ENCODE measurements around the gene VAV2. TPM values are rescaled to one million over a fixed set of nuclear protein-coding genes. Genes with fewer than 3 reads are reported as not detected.
A peak's percentile ranks its signal among the peaks of the same experiment; 100 is the strongest.

The VAV2 gene
- polyA plus RNA-seq, 1 of the 3 experiments (the other 2 are of a cell fraction): 14.9 TPM

- H3K79me2 ChIP-seq (ENCODE audit: insufficient read depth): peaks cover 71% of the 10 kb centered on the region; the same call in 1 of the 2 replicates
- no peaks in the 10 kb centered on the region for H3K9me3 ChIP-seq
- H3K27ac ChIP-seq (ENCODE audit: low read depth in 2 of 2, low read length in 1 of 2): peak overlapping the region; percentile 47 to 85; a peak in 3 of 4 replicates
- no peaks in the 10 kb centered on the region for H3F3A ChIP-seq (replicated peaks; ENCODE audit: insufficient read depth)
- 0 out of 2 replicates have a peak overlapping the region, but pooled peaks have one; percentile 20 for H3K9ac ChIP-seq
- H3K27me3 ChIP-seq (ENCODE audit: insufficient read depth): no peaks in the 10 kb centered on the region
- H3K4me3 ChIP-seq (ENCODE audit: low read depth in 2 of 2, low read length in 1 of 2): no peak overlapping the region
- H3K4me1 ChIP-seq (ENCODE audit: control insufficient read depth in 1 of 2, insufficient read depth in 2 of 2, low read depth in 1 of 2, low read length in 1 of 2): peaks cover 0 to 57% of the 10 kb centered on the region in 2 experiments; a peak in 1 of 4 replicates
- peaks cover 6% of the 10 kb centered on the region; the same call in 1 of the 2 replicates for H4K20me1 ChIP-seq (ENCODE audit: insufficient read depth)
- H2AFZ ChIP-seq (ENCODE audit: low read depth): no peak overlapping the region
- H3K36me3 ChIP-seq (replicated peaks in 1 of 2; ENCODE audit: control insufficient read depth in 1 of 2, insufficient read depth in 2 of 2, low read length in 1 of 2): no peaks in the 10 kb centered on the region
- WGBS (ENCODE audit: low lambda C conversion rate): 89% methylated on average over 19 of the region's 23 CpGs
- H3K9me2 ChIP-seq: no peaks in the 10 kb centered on the region
- peak; percentile 63 for DNase-seq
- TF ChIP-seq, protein P1, sequence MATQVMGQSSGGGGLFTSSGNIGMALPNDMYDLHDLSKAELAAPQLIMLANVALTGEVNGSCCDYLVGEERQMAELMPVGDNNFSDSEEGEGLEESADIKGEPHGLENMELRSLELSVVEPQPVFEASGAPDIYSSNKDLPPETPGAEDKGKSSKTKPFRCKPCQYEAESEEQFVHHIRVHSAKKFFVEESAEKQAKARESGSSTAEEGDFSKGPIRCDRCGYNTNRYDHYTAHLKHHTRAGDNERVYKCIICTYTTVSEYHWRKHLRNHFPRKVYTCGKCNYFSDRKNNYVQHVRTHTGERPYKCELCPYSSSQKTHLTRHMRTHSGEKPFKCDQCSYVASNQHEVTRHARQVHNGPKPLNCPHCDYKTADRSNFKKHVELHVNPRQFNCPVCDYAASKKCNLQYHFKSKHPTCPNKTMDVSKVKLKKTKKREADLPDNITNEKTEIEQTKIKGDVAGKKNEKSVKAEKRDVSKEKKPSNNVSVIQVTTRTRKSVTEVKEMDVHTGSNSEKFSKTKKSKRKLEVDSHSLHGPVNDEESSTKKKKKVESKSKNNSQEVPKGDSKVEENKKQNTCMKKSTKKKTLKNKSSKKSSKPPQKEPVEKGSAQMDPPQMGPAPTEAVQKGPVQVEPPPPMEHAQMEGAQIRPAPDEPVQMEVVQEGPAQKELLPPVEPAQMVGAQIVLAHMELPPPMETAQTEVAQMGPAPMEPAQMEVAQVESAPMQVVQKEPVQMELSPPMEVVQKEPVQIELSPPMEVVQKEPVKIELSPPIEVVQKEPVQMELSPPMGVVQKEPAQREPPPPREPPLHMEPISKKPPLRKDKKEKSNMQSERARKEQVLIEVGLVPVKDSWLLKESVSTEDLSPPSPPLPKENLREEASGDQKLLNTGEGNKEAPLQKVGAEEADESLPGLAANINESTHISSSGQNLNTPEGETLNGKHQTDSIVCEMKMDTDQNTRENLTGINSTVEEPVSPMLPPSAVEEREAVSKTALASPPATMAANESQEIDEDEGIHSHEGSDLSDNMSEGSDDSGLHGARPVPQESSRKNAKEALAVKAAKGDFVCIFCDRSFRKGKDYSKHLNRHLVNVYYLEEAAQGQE (IDR thresholded peaks at IDR 0.05; ENCODE audit: low read depth, low read length): no peak
- ChIA-PET CTCF (interaction anchor here (0.8 to 2.2 kb wide), 11 partner anchors 10 to 149 kb away, joined by 3 to 9 read pairs (median 4); no protein-coding TSS in a partner anchor), POLR2A (interaction anchor here (1.1 to 1.2 kb wide), 2 partner anchors 25 to 30 kb away, joined by 3 to 4 read pairs; no protein-coding TSS in a partner anchor)
- 0 out of 2 replicates have a peak overlapping the region, but pooled peaks have one; percentile 33 for H3K4me2 ChIP-seq
Measured at GRCh38 chr9:133844881-133845410, 147.2 kb downstream of the VAV2 start.

GRCh38 chr9:133844398-133844784 lies 147.7 kb downstream of the VAV2 start:
- peak overlapping the region in 1 of 2 experiments; percentile 85; a peak in 2 of 4 replicates for H3K27ac ChIP-seq (ENCODE audit: low read depth in 2 of 2, low read length in 1 of 2)
- no peak for DNase-seq
- H3K36me3 ChIP-seq (replicated peaks in 1 of 2; ENCODE audit: control insufficient read depth in 1 of 2, insufficient read depth in 2 of 2, low read length in 1 of 2): no peaks in the 10 kb centered on the region
- H3K9me2 ChIP-seq: no peaks in the 10 kb centered on the region
- 0 out of 2 replicates have a peak, but pooled peaks cover 7% of the 10 kb centered on the region for H4K20me1 ChIP-seq (ENCODE audit: insufficient read depth)
- H3K9ac ChIP-seq: no peak overlapping the region
- 100% methylated on average over 1 of the region's 7 CpGs for WGBS (ENCODE audit: low lambda C conversion rate)
- H3K4me2 ChIP-seq: no peak overlapping the region
- H2AFZ ChIP-seq (ENCODE audit: low read depth): no peak overlapping the region
- ChIA-PET CTCF (interaction anchor here (0.8 to 2.2 kb wide), 9 partner anchors 9 to 149 kb away, joined by 3 to 9 read pairs (median 5); no protein-coding TSS in a partner anchor), POLR2A (interaction anchor here (1.1 kb wide), 1 partner anchor 31 kb away, joined by 4 read pairs; no protein-coding TSS in a partner anchor)
- H3K27me3 ChIP-seq (ENCODE audit: insufficient read depth): no peaks in the 10 kb centered on the region
- no peaks in the 10 kb centered on the region for H3K9me3 ChIP-seq
- H3F3A ChIP-seq (replicated peaks; ENCODE audit: insufficient read depth): no peaks in the 10 kb centered on the region
- H3K4me1 ChIP-seq (ENCODE audit: control insufficient read depth in 1 of 2, insufficient read depth in 2 of 2, low read depth in 1 of 2, low read length in 1 of 2): peaks cover 0 to 60% of the 10 kb centered on the region in 2 experiments; a peak in 1 of 4 replicates
- no peak overlapping the region for H3K4me3 ChIP-seq (ENCODE audit: low read depth in 2 of 2, low read length in 1 of 2)
- H3K79me2 ChIP-seq (ENCODE audit: insufficient read depth): peaks cover 69% of the 10 kb centered on the region; the same call in 1 of the 2 replicates
- TF ChIP-seq CHD2 (IDR thresholded peaks at IDR 0.05; ENCODE audit: low read length, partially characterized antibody) (no peak), RAD21 (IDR thresholded peaks at IDR 0.05; ENCODE audit: low read length) (no peak), NFIC (IDR thresholded peaks at IDR 0.05; ENCODE audit: borderline replicate concordance) (no peak), MEF2A (IDR thresholded peaks at IDR 0.05; ENCODE audit: borderline replicate concordance, low read depth) (no peak), GATA2 (CRISPR knock-in tag; IDR thresholded peaks at IDR 0.05) (no peak), GABPA (IDR thresholded peaks at IDR 0.05; ENCODE audit: low read depth) (no peak), SIN3A (IDR thresholded peaks at IDR 0.05; ENCODE audit: borderline replicate concordance, low read depth, low read length) (no peak), ELF1 (IDR thresholded peaks at IDR 0.05) (no peak)
- TF ChIP-seq, protein P1 (IDR thresholded peaks at IDR 0.05; ENCODE audit: low read depth, low read length): no peak
- TF ChIP-seq, protein P2, sequence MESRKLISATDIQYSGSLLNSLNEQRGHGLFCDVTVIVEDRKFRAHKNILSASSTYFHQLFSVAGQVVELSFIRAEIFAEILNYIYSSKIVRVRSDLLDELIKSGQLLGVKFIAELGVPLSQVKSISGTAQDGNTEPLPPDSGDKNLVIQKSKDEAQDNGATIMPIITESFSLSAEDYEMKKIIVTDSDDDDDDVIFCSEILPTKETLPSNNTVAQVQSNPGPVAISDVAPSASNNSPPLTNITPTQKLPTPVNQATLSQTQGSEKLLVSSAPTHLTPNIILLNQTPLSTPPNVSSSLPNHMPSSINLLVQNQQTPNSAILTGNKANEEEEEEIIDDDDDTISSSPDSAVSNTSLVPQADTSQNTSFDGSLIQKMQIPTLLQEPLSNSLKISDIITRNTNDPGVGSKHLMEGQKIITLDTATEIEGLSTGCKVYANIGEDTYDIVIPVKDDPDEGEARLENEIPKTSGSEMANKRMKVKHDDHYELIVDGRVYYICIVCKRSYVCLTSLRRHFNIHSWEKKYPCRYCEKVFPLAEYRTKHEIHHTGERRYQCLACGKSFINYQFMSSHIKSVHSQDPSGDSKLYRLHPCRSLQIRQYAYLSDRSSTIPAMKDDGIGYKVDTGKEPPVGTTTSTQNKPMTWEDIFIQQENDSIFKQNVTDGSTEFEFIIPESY (IDR thresholded peaks at IDR 0.05; ENCODE audit: borderline replicate concordance, low read depth): no peak

Measured in SK-N-SH (cell line).